ENCODE data around the gene SKA1.

DNA sequence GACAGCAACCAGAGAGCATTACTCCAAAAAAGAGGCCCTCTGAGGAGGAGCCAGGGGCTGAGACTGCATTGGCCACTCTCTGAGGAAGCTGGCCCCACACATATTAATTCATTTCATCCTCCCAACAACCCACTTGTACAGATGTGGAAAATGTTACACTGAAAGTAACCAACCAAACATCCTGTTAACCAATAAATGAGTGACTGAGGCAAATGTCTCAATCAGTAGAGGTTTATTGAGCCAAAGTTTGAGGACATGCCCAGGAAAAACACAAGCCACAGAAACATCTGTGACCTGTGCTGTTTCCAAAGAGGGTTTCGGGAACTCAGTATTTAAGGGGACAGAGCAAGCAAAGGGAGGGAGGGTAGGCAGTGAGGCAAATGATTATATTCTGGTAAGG, 53.0 kb downstream of the SKA1 start:
- TF ChIP-seq CTCF (IDR thresholded peaks at IDR 0.05 in 8 of 11, conservative IDR thresholded peaks at IDR 0.05 in 3 of 11) = no peak
- no peak for TF ChIP-seq POLR2AphosphoS5 (IDR thresholded peaks at IDR 0.05)

Data from spleen (tissue), 7 donors.